HepG2 (cell line): ENCODE results near the gene DLL1. TPM values are rescaled to one million over a fixed set of nuclear protein-coding genes. Genes with fewer than 3 reads are reported as not detected.
A peak's percentile ranks its signal among the peaks of the same experiment; 100 is the strongest.

ENCODE experiments used
- RXRB ChIP-seq: IDR thresholded peaks from 2 replicates; pipeline ENCODE4 v1.6.1; 2016; ENCODE audit warnings: borderline replicate concordance, missing genetic modification reagents, missing compliant biosample characterization
- SMAD3 ChIP-seq: sonication (generic); formaldehyde crosslinking; IDR thresholded peaks from 2 replicates; pipeline ENCODE4 v1.4.0; 2020; ENCODE audit warnings: missing genetic modification reagents
- ZBTB3 ChIP-seq: sonication (generic); formaldehyde crosslinking; IDR thresholded peaks from 2 replicates; pipeline ENCODE4 v1.4.0; 2020; ENCODE audit warnings: low read depth, mild to moderate bottlenecking, moderate library complexity, missing genetic modification reagents, borderline replicate concordance
- ZNF101 ChIP-seq: sonication (generic); formaldehyde crosslinking; IDR thresholded peaks from 2 replicates; pipeline ENCODE4 v1.4.0; 2020; ENCODE audit warnings: mild to moderate bottlenecking, low read depth, missing genetic modification reagents, borderline replicate concordance
- ZNF292 ChIP-seq: sonication (generic); formaldehyde crosslinking; IDR thresholded peaks from 2 replicates; pipeline ENCODE4 v1.8.1; 2022; ENCODE audit warnings: mild to moderate bottlenecking, low read depth, missing genetic modification reagents, borderline replicate concordance
- ZNF407 ChIP-seq: sonication (generic); formaldehyde crosslinking; IDR thresholded peaks from one replicate; pipeline ENCODE4 v1.5.1; 2020; ENCODE audit warnings: mild to moderate bottlenecking, missing genetic modification reagents; ENCODE audit errors: not compliant biosample characterization
- ZNF609 ChIP-seq: sonication (generic); formaldehyde crosslinking; IDR thresholded peaks from 2 replicates; pipeline ENCODE4 v1.4.0; 2020; ENCODE audit warnings: mild to moderate bottlenecking, missing genetic modification reagents, borderline replicate concordance
- ZNF737 ChIP-seq: sonication (generic); formaldehyde crosslinking; IDR thresholded peaks from 2 replicates; pipeline ENCODE4 v1.5.0; 2020; ENCODE audit warnings: missing genetic modification reagents, mild to moderate bottlenecking, borderline replicate concordance
- polyA plus RNA-seq, 8 experiments: library from polyadenylated mRNA; depleted of rRNA in 3 of 8; stranded (reverse) in 7 of 8; unstranded in 1 of 8; fragments of >200 nt; fragmentation: Illumina TruSeq in 4 of 8; extraction: Trizol in 4 of 8; gene quantifications; 2 replicates each; pipeline versions ENCODE4 v1.2.1 to v1.2.3, GENCODE V29; 2011 to 2016; ENCODE audit warnings: low read depth in 4 of 8, missing spikeins in 1 of 8, mixed read lengths in 1 of 8; ENCODE audit not compliant: insufficient read depth in 1 of 8
- total RNA-seq, 5 experiments: library from RNA; depleted of rRNA; stranded (reverse); fragments of >200 nt; fragmentation: Illumina TruSeq; extraction: Trizol; gene quantifications; 2 replicates each; pipeline ENCODE4 v1.2.3, GENCODE V29; 2016; ENCODE audit warnings: low read depth in 1 of 5
- TF ChIP-seq, protein P1 (sequence below): sonication (generic); formaldehyde crosslinking; IDR thresholded peaks from 2 replicates; pipeline ENCODE4 v1.8.0; 2023; ENCODE audit warnings: mild to moderate bottlenecking, missing genetic modification reagents
- TF ChIP-seq, protein P2 (sequence below): sonication (generic); formaldehyde crosslinking; IDR thresholded peaks from 2 replicates; pipeline ENCODE4 v1.5.0; 2020; ENCODE audit warnings: mild to moderate bottlenecking, missing genetic modification reagents

The DLL1 gene
- total and polyA plus RNA-seq, 2 of the 13 experiments (the other 11 are each of a cell fraction or from before 2014, with no cell fraction given): not detected

- TF ChIP-seq ZNF407 (CRISPR knock-in tag) (peak; percentile 97), ZNF609 (CRISPR knock-in tag) (peak; percentile 82), ZNF292 (no peak), RXRB (CRISPR knock-in tag) (peak; percentile 64), ZBTB3 (no peak; the same call in 1 of the 2 replicates), ZNF737 (no peak), SMAD3 (CRISPR knock-in tag) (peak; percentile 58; the same call in 1 of the 2 replicates), ZNF101 (CRISPR knock-in tag) (peak; percentile 95)
- TF ChIP-seq, protein P1, sequence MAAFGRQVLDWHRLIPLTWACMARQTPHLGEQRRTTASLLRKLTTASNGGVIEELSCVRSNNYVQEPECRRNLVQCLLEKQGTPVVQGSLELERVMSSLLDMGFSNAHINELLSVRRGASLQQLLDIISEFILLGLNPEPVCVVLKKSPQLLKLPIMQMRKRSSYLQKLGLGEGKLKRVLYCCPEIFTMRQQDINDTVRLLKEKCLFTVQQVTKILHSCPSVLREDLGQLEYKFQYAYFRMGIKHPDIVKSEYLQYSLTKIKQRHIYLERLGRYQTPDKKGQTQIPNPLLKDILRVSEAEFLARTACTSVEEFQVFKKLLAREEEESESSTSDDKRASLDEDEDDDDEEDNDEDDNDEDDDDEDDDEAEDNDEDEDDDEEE: peak; percentile 87; the same call in 1 of the 2 replicates
- TF ChIP-seq, protein P2, sequence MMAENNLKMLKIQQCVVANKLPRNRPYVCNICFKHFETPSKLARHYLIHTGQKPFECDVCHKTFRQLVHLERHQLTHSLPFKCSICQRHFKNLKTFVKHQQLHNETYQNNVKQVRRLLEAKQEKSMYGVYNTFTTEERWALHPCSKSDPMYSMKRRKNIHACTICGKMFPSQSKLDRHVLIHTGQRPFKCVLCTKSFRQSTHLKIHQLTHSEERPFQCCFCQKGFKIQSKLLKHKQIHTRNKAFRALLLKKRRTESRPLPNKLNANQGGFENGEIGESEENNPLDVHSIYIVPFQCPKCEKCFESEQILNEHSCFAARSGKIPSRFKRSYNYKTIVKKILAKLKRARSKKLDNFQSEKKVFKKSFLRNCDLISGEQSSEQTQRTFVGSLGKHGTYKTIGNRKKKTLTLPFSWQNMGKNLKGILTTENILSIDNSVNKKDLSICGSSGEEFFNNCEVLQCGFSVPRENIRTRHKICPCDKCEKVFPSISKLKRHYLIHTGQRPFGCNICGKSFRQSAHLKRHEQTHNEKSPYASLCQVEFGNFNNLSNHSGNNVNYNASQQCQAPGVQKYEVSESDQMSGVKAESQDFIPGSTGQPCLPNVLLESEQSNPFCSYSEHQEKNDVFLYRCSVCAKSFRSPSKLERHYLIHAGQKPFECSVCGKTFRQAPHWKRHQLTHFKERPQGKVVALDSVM (CRISPR knock-in tag): 0 out of 2 replicates have a peak, but pooled peaks have one; percentile 26
Observed at GRCh38 chr6:170306324-170307079, 15.6 kb upstream of the DLL1 start, which contains the start of gene FAM120B (continued).
